Measurements from ENCODE around the gene TCP11L2. TPM values are rescaled to one million over a fixed set of nuclear protein-coding genes. Genes with fewer than 3 reads are reported as not detected.
A peak's percentile ranks its signal among the peaks of the same experiment; 100 is the strongest.

TCP11L2 gene
- total and polyA plus RNA-seq, 2 of the 13 experiments (the other 11 are each of a cell fraction or from before 2014, with no cell fraction given), result 4.6 to 24.1 TPM

DNA sequence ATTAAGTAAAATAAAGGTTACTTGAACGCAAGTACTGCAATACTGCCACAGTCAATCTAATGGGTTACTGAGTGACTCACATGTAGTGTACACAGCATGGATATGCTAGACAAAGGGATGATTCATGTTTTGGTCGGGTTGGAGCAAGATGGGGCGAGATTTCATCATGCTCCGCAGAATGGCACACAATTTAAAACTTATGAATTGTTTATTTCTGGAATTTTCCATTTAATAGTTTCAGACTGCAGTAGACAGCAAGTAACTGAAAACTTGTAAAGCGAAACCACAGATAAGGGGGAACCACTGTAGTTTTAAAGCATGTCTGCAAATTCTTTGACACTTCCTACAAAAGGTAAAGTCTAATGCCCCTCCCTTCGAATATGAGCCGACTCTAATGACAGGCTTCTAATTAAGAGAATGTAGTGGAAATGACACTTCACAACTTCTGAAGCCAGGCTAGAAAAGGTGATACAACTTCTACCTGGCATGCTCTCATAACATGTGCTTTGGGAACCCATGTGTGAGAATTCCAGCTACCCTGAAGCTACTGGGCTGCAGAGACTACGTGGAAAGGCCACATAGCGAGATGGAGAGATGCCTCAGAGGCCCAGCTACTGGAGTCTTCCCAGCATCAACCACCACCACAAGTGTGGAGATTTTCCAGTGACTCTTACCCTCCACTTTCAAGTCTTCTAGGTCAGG is 13.9 kb upstream of the TCP11L2 start (continued):
- TF ChIP-seq ZNF710 (CRISPR knock-in tag; IDR thresholded peaks at IDR 0.05; ENCODE audit: borderline replicate concordance), result peak; percentile 67; the same call in 1 of the 2 replicates
- peak; percentile 77 for TF ChIP-seq SAP130 (CRISPR knock-in tag; IDR thresholded peaks at IDR 0.05; ENCODE audit: low read depth)
- TF ChIP-seq KLF6 (CRISPR knock-in tag; IDR thresholded peaks at IDR 0.05), result no peak
- TF ChIP-seq IRF2 (CRISPR knock-in tag; IDR thresholded peaks at IDR 0.05), result peak; percentile 70; the same call in 1 of the 2 replicates
- TF ChIP-seq RFX3 (CRISPR knock-in tag; IDR thresholded peaks at IDR 0.05), result 0 out of 2 replicates have a peak, but pooled peaks have one; percentile 18
- no peak for TF ChIP-seq SRSF1 (optimal IDR thresholded peaks at IDR 0.05; ENCODE audit: low read depth, low read length)
- TF ChIP-seq HNRNPH1 (optimal IDR thresholded peaks at IDR 0.05; ENCODE audit: low read depth, low read length), result no peak
- peak; percentile 51; the same call in 1 of the 2 replicates for TF ChIP-seq DNMT3B (CRISPR knock-in tag; conservative IDR thresholded peaks at IDR 0.05)
- peak; percentile 30; the same call in 1 of the 2 replicates for TF ChIP-seq CREM (IDR thresholded peaks at IDR 0.05)
- TF ChIP-seq CREM (CRISPR knock-in tag; IDR thresholded peaks at IDR 0.05), result no peak
- peak; percentile 94 for TF ChIP-seq CEBPB (IDR thresholded peaks at IDR 0.05; ENCODE audit: borderline replicate concordance, low read depth, low read length)
- peak; percentile 73 for TF ChIP-seq THAP11 (CRISPR knock-in tag; IDR thresholded peaks at IDR 0.05)
- no peak for TF ChIP-seq NFRKB (IDR thresholded peaks at IDR 0.05)
- 0 out of 2 replicates have a peak, but pooled peaks have one; percentile 44 for TF ChIP-seq ATF5 (CRISPR knock-in tag; IDR thresholded peaks at IDR 0.05; ENCODE audit: low read depth)
- TF ChIP-seq, protein P1, sequence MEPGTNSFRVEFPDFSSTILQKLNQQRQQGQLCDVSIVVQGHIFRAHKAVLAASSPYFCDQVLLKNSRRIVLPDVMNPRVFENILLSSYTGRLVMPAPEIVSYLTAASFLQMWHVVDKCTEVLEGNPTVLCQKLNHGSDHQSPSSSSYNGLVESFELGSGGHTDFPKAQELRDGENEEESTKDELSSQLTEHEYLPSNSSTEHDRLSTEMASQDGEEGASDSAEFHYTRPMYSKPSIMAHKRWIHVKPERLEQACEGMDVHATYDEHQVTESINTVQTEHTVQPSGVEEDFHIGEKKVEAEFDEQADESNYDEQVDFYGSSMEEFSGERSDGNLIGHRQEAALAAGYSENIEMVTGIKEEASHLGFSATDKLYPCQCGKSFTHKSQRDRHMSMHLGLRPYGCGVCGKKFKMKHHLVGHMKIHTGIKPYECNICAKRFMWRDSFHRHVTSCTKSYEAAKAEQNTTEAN (CRISPR knock-in tag; conservative IDR thresholded peaks at IDR 0.05), result 0 out of 2 replicates have a peak, but pooled peaks have one; percentile 46
- peak; percentile 26; the same call in 1 of the 2 replicates for TF ChIP-seq ZMYM4 (CRISPR knock-in tag; IDR thresholded peaks at IDR 0.05)
- TF ChIP-seq, protein P2, sequence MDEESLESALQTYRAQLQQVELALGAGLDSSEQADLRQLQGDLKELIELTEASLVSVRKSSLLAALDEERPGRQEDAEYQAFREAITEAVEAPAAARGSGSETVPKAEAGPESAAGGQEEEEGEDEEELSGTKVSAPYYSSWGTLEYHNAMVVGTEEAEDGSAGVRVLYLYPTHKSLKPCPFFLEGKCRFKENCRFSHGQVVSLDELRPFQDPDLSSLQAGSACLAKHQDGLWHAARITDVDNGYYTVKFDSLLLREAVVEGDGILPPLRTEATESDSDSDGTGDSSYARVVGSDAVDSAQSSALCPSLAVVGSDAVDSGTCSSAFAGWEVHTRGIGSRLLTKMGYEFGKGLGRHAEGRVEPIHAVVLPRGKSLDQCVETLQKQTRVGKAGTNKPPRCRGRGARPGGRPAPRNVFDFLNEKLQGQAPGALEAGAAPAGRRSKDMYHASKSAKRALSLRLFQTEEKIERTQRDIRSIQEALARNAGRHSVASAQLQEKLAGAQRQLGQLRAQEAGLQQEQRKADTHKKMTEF (CRISPR knock-in tag; IDR thresholded peaks at IDR 0.05), result peak; percentile 39; the same call in 1 of the 2 replicates
- TF ChIP-seq, protein P3, sequence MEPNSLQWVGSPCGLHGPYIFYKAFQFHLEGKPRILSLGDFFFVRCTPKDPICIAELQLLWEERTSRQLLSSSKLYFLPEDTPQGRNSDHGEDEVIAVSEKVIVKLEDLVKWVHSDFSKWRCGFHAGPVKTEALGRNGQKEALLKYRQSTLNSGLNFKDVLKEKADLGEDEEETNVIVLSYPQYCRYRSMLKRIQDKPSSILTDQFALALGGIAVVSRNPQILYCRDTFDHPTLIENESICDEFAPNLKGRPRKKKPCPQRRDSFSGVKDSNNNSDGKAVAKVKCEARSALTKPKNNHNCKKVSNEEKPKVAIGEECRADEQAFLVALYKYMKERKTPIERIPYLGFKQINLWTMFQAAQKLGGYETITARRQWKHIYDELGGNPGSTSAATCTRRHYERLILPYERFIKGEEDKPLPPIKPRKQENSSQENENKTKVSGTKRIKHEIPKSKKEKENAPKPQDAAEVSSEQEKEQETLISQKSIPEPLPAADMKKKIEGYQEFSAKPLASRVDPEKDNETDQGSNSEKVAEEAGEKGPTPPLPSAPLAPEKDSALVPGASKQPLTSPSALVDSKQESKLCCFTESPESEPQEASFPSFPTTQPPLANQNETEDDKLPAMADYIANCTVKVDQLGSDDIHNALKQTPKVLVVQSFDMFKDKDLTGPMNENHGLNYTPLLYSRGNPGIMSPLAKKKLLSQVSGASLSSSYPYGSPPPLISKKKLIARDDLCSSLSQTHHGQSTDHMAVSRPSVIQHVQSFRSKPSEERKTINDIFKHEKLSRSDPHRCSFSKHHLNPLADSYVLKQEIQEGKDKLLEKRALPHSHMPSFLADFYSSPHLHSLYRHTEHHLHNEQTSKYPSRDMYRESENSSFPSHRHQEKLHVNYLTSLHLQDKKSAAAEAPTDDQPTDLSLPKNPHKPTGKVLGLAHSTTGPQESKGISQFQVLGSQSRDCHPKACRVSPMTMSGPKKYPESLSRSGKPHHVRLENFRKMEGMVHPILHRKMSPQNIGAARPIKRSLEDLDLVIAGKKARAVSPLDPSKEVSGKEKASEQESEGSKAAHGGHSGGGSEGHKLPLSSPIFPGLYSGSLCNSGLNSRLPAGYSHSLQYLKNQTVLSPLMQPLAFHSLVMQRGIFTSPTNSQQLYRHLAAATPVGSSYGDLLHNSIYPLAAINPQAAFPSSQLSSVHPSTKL (CRISPR knock-in tag; IDR thresholded peaks at IDR 0.05), result peak; percentile 85
- peak; percentile 80; the same call in 1 of the 2 replicates for TF ChIP-seq FOXK1 (CRISPR knock-in tag; IDR thresholded peaks at IDR 0.05; ENCODE audit: borderline replicate concordance, low read depth)
- TF ChIP-seq ELF1 (CRISPR knock-in tag; IDR thresholded peaks at IDR 0.05), result peak; percentile 14; the same call in 1 of the 2 replicates
- no peak; the same call in 1 of the 2 replicates for TF ChIP-seq SMC3 (IDR thresholded peaks at IDR 0.05; ENCODE audit: low read length)
- peak; percentile 49 for TF ChIP-seq SKI (IDR thresholded peaks at IDR 0.05; ENCODE audit: partially characterized antibody)
